GM12891 (cell line): ENCODE measurements around the gene PHACTR3.

Experiments
- PAX5 ChIP-seq: IDR thresholded peaks from 2 replicates; pipeline ENCODE4 v1.6.1; 2011; ENCODE audit warnings: low read length, moderate library complexity, mild to moderate bottlenecking; ENCODE audit not compliant: insufficient read depth, severe bottlenecking
- POLR2A ChIP-seq: IDR thresholded peaks from 2 replicates; pipeline ENCODE4 v1.6.1; 2011; ENCODE audit warnings: low read depth, low read length, control low read depth
- POLR2AphosphoS5 ChIP-seq: IDR thresholded peaks from 2 replicates; pipeline ENCODE4 v1.6.1; 2011; ENCODE audit warnings: low read depth, low read length, control low read depth
- SPI1 ChIP-seq: IDR thresholded peaks from 2 replicates; pipeline ENCODE4 v1.6.1; 2011; ENCODE audit warnings: low read depth, low read length, control low read depth
- TAF1 ChIP-seq: IDR thresholded peaks from 2 replicates; pipeline ENCODE4 v1.6.1; 2011; ENCODE audit warnings: low read depth, low read length, control low read depth

GRCh38 chr20:59818911-59819310 is 214.6 kb downstream of the PHACTR3 start:
- TF ChIP-seq POLR2A (no peak), SPI1 (no peak), POLR2AphosphoS5 (no peak), TAF1 (no peak), PAX5 (no peak)
